GM19467 (cell line): ENCODE results near the gene CORO2B.

ENCODE experiments used
- ATAC-seq: cut with Tn5 transposase; IDR thresholded peaks from one replicate; pipeline ENCODE4 v1.9.1; 2021; ENCODE audit warnings: mild to moderate bottlenecking, moderate library complexity; ENCODE audit not compliant: unreplicated experiment

Gene CORO2B

GRCh38 chr15:68625853-68626252 lies 47.1 kb downstream of the CORO2B start:
- no peak for ATAC-seq

GRCh38 chr15:68626283-68626682 lies 47.5 kb downstream of the CORO2B start:
- ATAC-seq, result no peak

- no peak for ATAC-seq
Measured at GRCh38 chr15:68626739-68627138, 47.9 kb downstream of the CORO2B start.

- no peak for ATAC-seq
Measured at GRCh38 chr15:68627476-68627875, 48.7 kb downstream of the CORO2B start.

- no peak for ATAC-seq
Measured at GRCh38 chr15:68627995-68628394, 49.2 kb downstream of the CORO2B start.

GRCh38 chr15:68629519-68630210 lies 50.9 kb downstream of the CORO2B start:
- no peak for ATAC-seq

GRCh38 chr15:68630211-68630555 lies 51.4 kb downstream of the CORO2B start:
- ATAC-seq, result no peak

- no peak for ATAC-seq
Measured at GRCh38 chr15:68630836-68631235, 52.0 kb downstream of the CORO2B start.

- no peak for ATAC-seq
Measured at GRCh38 chr15:68631601-68632051, 52.8 kb downstream of the CORO2B start.

- no peak for ATAC-seq
Measured at GRCh38 chr15:68632101-68632500, 53.3 kb downstream of the CORO2B start.

GRCh38 chr15:68633231-68634121 lies 54.7 kb downstream of the CORO2B start:
- no peak for ATAC-seq

- no peak for ATAC-seq
Measured at GRCh38 chr15:68634122-68634482, 55.3 kb downstream of the CORO2B start.

- ATAC-seq, result no peak
Measured at GRCh38 chr15:68634531-68634930, 55.7 kb downstream of the CORO2B start.

- no peak for ATAC-seq
Measured at GRCh38 chr15:68635141-68635540, 56.3 kb downstream of the CORO2B start.

- ATAC-seq, result no peak
Measured at GRCh38 chr15:68636256-68636655, 57.5 kb downstream of the CORO2B start.

GRCh38 chr15:68637767-68638404 lies 59.1 kb downstream of the CORO2B start:
- no peak for ATAC-seq

GRCh38 chr15:68638953-68639515 lies 60.2 kb downstream of the CORO2B start:
- no peak for ATAC-seq

GRCh38 chr15:68639926-68640600 lies 61.3 kb downstream of the CORO2B start:
- ATAC-seq, result no peak

- ATAC-seq, result no peak
Measured at GRCh38 chr15:68640791-68641331, 62.1 kb downstream of the CORO2B start.

GRCh38 chr15:68641376-68641775 lies 62.6 kb downstream of the CORO2B start:
- ATAC-seq, result no peak

- no peak for ATAC-seq
Measured at GRCh38 chr15:68642491-68642845, 63.7 kb downstream of the CORO2B start.
